Renal pelvis (tissue), 4 donors: ENCODE results near the gene MMP23B. TPM values are rescaled to one million over a fixed set of nuclear protein-coding genes. Genes with fewer than 3 reads are reported as not detected.

Experiments used
- DNase-seq: peaks from one replicate; pipeline ENCODE4 v3.0.0-alpha.2; 2013
- polyA plus RNA-seq, 3 donors: library from polyadenylated mRNA; unstranded; fragments of 120-200 nt; gene quantifications; one replicate each; pipeline ENCODE4 v1.2.1, GENCODE V29; 2013; ENCODE audit not compliant: insufficient read length in 3 of 3

MMP23B gene
- polyA plus RNA-seq, 3 donors: 22.6 to 34.6 (median 34.1) TPM

- no peak for DNase-seq
Observed at GRCh38 chr1:1683104-1683905, 51.3 kb downstream of the MMP23B start.

Other genes starting within 250 kb of the MMP23B start
- gene CCNL2, start 232.8 kb upstream of the MMP23B start, polyA plus RNA-seq: 100 to 1,000 TPM; 218 to 373 (median 330) TPM
- 100 to 1,000 TPM; 116 to 128 (median 120) TPM for gene MRPL20, start 224.9 kb upstream of the MMP23B start, polyA plus RNA-seq
- 10 to 100 TPM in 2 of 3 donors, 1 to 10 TPM in 1; 9.0 to 15.7 (median 12.0) TPM for gene ANKRD65, start 210.9 kb upstream of the MMP23B start, polyA plus RNA-seq
- gene VWA1, start 196.5 kb upstream of the MMP23B start, polyA plus RNA-seq: 10 to 100 TPM; 61.7 to 76.0 (median 75.6) TPM
- 1 to 10 TPM; 2.8 to 5.1 (median 4.6) TPM for gene ATAD3C, start 182.5 kb upstream of the MMP23B start, polyA plus RNA-seq
- 10 to 100 TPM; 14.7 to 22.7 (median 19.2) TPM for gene ATAD3B, start 160.4 kb upstream of the MMP23B start, polyA plus RNA-seq
- gene ATAD3A, start 120.0 kb upstream of the MMP23B start, polyA plus RNA-seq: 10 to 100 TPM; 28.5 to 33.5 (median 32.7) TPM
- 1 to 10 TPM; 5.0 to 9.6 (median 8.6) TPM for gene TMEM240, start 91.5 kb upstream of the MMP23B start, polyA plus RNA-seq
- 10 to 100 TPM; 84.8 to 85.3 (median 84.9) TPM for gene SSU72, start 57.3 kb upstream of the MMP23B start, polyA plus RNA-seq
- gene FNDC10, start 32.0 kb upstream of the MMP23B start, polyA plus RNA-seq: 1 to 10 TPM; 2.1 to 4.8 (median 3.4) TPM
- gene MIB2, start 16.7 kb upstream of the MMP23B start, polyA plus RNA-seq: 10 to 100 TPM; 46.2 to 72.1 (median 56.6) TPM
- 10 to 100 TPM; 38.5 to 44.2 (median 42.7) TPM for gene CDK11B, start 26.8 kb downstream of the MMP23B start, polyA plus RNA-seq
- 10 to 100 TPM; 64.0 to 97.8 (median 91.0) TPM for gene SLC35E2B, start 60.6 kb downstream of the MMP23B start, polyA plus RNA-seq
- 10 to 100 TPM; 33.5 to 41.9 (median 35.7) TPM for gene CDK11A, start 92.2 kb downstream of the MMP23B start, polyA plus RNA-seq
- gene NADK, start 146.3 kb downstream of the MMP23B start, polyA plus RNA-seq: 10 to 100 TPM; 49.2 to 52.8 (median 49.6) TPM